GM19452 (cell line): Measurements from ENCODE around the gene IBA57.
"Not testable (repeated sequence)": the region's sequence is repeated elsewhere in the genome, so short reads cannot be mapped to it uniquely, and the experiment has no call there.

Source experiments
- ATAC-seq: cut with Tn5 transposase; IDR thresholded peaks from one replicate; pipeline ENCODE4 v1.9.1; 2021; ENCODE audit not compliant: unreplicated experiment

The IBA57 gene

GRCh38 chr1:228224198-228225164, 58.9 kb downstream of the IBA57 start:
- ATAC-seq = no peak

- no peak for ATAC-seq
Observed at GRCh38 chr1:228225165-228225710, 59.6 kb downstream of the IBA57 start.

- ATAC-seq = no peak
Observed at GRCh38 chr1:228225740-228226139, 60.1 kb downstream of the IBA57 start.

- ATAC-seq = no peak
Observed at GRCh38 chr1:228226141-228226874, 60.7 kb downstream of the IBA57 start.

GRCh38 chr1:228226956-228227791, 61.6 kb downstream of the IBA57 start:
- ATAC-seq = no peak

- not testable (repeated sequence) for ATAC-seq
Observed at GRCh38 chr1:228228147-228228546, 62.5 kb downstream of the IBA57 start.

- no peak for ATAC-seq
Observed at GRCh38 chr1:228228601-228229074, 63.0 kb downstream of the IBA57 start.

- ATAC-seq = no peak
Observed at GRCh38 chr1:228231189-228231588, 65.6 kb downstream of the IBA57 start.
